Measurements from ENCODE around the gene RAPGEF3. TPM values are rescaled to one million over a fixed set of nuclear protein-coding genes. Genes with fewer than 3 reads are reported as not detected.

RAPGEF3 gene
- polyA plus RNA-seq, 1 experiment: 2.4 TPM

DNA sequence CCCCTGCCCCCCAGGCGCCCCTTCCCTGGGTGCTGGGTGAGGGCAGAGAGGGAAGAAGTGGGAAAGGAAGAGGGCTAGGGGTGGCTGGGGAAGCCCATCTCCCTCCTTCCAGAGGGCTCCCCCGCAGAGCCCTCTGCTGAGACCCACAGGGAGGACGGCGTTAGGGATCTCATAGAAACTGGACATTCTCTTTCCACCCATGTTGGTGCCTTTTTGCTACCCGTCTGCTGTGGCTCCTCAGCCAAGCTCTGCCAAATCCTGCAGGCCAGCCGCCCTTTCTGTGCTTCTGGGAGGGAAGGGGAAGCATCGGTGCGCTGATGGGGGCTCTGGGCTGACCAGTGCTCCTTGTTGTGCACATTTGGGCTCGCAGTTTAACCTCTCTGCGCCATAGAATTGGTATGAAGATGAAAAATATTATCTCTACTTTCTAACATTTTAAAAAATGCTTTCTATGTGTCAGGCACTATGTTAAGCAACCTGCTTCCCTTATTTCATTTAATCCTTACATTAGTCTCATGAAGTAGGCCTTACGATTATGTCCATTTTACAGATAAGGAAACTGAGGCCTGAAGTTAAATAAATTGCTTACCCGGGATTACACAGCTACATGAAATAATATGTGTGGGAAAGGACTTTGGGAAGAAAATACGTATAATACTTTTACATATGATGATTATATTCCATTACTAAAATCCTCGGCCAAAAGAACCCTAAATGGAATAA lies 15.3 kb upstream of the RAPGEF3 start:
- ChIA-PET POLR2A (no interaction called here), CTCF (interaction anchor here (1.4 to 19.2 kb wide), 6 partner anchors 18 to 63 kb away, joined by 3 to 454 read pairs (median 122); partner anchors contain the start of genes ENDOU and RAPGEF3)
- H3K36me3 ChIP-seq (ENCODE audit: control insufficient read depth, insufficient read depth, low read length): no peaks in the 10 kb centered on the region
- peak overlapping the region; percentile 63 for H3K4me3 ChIP-seq (ENCODE audit: low read depth, low read length)
- TF ChIP-seq, protein P1, sequence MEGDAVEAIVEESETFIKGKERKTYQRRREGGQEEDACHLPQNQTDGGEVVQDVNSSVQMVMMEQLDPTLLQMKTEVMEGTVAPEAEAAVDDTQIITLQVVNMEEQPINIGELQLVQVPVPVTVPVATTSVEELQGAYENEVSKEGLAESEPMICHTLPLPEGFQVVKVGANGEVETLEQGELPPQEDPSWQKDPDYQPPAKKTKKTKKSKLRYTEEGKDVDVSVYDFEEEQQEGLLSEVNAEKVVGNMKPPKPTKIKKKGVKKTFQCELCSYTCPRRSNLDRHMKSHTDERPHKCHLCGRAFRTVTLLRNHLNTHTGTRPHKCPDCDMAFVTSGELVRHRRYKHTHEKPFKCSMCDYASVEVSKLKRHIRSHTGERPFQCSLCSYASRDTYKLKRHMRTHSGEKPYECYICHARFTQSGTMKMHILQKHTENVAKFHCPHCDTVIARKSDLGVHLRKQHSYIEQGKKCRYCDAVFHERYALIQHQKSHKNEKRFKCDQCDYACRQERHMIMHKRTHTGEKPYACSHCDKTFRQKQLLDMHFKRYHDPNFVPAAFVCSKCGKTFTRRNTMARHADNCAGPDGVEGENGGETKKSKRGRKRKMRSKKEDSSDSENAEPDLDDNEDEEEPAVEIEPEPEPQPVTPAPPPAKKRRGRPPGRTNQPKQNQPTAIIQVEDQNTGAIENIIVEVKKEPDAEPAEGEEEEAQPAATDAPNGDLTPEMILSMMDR (IDR thresholded peaks at IDR 0.05; ENCODE audit: insufficient read depth, low read depth, low read length): 0 out of 2 replicates have a peak, but pooled peaks have one; percentile 0
- DNase-seq (ENCODE audit: low read depth): no peak
- H3K27me3 ChIP-seq (ENCODE audit: control insufficient read depth, insufficient read depth, low read length): no peaks in the 10 kb centered on the region; the same call in 1 of the 2 replicates

DNA sequence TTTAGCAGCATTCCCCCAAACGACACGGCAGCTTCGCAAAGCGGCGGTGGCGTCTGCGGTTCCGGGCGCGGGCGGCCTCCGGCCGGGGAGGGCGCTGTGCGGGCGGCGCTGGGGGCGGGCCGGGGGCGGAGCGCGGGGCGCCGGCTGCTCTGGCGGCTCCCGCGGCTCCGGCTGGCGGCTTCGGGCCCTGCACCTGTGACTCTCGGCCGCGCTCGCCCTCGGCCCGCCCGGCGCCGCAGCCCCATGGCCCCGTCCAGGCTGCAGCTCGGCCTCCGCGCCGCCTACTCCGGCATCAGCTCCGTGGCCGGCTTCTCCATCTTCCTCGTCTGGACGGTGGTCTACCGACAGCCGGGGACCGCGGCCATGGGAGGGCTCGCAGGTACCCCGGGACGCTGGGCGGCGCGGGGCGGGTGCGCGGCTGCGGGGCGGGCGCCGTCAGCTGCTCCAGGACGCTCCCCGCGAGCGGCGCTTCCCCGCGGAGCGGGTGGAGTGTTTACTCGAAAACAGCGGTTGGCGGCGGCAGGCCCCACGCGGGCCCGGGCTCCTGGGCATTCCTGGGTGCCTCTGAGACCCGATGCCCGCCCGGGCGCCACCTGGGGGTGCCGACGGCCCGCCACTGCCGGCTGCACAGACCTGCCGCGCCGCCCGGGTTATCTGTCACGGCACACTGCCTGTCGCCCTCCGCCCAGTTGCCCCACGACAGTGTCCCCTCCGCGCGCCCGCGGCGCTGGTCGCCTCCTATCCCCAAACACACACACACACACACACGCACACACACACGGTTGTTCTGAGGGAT lies 14.6 kb upstream of the RAPGEF3 start, which contains the start of gene SLC48A1:
Gene SLC48A1 (plus strand): TSS at position 177 of the 796 bp plus-strand sequence. CDS start 67 bp downstream, at position 244.
- Histone ChIP-seq H3K27me3 (ENCODE audit: control insufficient read depth, insufficient read depth, low read length) (no peaks in the 10 kb centered on the region; the same call in 1 of the 2 replicates), H3K4me3 (ENCODE audit: low read depth, low read length) (peak within 1 kb of the TSS; percentile 63), H3K36me3 (ENCODE audit: control insufficient read depth, insufficient read depth, low read length) (no peaks in the 10 kb centered on the region)
- CTCF ChIA-PET: interaction anchor here (0.9 to 19.2 kb wide), 13 partner anchors 13 to 174 kb away, joined by 3 to 454 read pairs (median 5); partner anchors contain the start of genes ENDOU, RAPGEF3 and RPAP3
- no peak for DNase-seq (ENCODE audit: low read depth)
- TF ChIP-seq, protein P1 (IDR thresholded peaks at IDR 0.05; ENCODE audit: insufficient read depth, low read depth, low read length): peak; percentile 37
- POLR2A ChIA-PET: no interaction called here

DNA sequence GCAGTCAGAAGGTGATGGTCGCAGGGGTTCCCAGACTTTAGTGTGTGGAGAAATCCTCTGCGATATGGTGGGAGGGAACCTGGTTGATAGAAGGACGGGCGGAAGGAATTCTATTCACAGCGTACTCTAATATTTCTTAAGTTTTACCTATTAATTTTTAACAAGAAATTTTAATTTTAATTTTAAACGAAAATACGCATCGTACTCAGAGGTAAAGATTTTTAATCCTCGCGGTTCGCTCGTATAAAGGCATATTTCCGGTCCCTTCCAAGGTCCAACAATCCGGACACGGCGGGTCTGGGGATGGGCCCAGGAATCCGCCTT lies 14.0 kb upstream of the RAPGEF3 start:
- Histone ChIP-seq H3K36me3 (ENCODE audit: control insufficient read depth, insufficient read depth, low read length) (no peaks in the 10 kb centered on the region), H3K4me3 (ENCODE audit: low read depth, low read length) (peak overlapping the region; percentile 63), H3K27me3 (ENCODE audit: control insufficient read depth, insufficient read depth, low read length) (no peaks in the 10 kb centered on the region; the same call in 1 of the 2 replicates)
- CTCF ChIA-PET: interaction anchor here (0.6 to 19.2 kb wide), 12 partner anchors 12 to 174 kb away, joined by 3 to 454 read pairs (median 4); partner anchors contain the start of genes ENDOU, RAPGEF3 and RPAP3
- no peak for DNase-seq (ENCODE audit: low read depth)
- POLR2A ChIA-PET: no interaction called here
- TF ChIP-seq, protein P1 (IDR thresholded peaks at IDR 0.05; ENCODE audit: insufficient read depth, low read depth, low read length): no peak

DNA sequence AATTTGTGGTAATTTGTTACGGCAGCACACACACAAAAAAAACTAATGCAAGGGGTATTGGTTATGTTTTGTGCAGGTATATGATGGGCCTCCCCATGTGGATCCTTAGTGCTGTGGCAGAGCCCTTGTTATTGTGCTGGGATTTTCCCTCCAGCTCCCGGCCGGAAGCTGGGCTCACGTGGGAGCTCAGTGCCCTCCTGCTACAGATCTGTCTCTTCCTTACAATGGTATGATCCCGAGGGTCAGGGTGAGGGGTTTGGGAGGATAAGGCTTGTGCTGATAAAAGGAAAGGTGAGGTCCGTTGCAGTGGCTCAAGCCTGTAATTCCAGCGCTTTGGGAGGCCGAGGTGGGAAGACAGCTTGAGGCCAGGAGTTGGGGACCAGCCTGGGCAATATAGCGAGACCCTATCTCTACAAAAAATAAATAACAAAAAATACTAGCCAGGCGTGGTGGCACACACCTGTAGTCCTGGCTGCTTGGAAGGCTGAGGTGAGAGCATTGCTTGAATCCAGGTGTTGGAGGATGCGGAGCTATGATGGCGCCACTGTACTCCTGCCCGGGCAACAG lies 13.5 kb upstream of the RAPGEF3 start:
- ChIA-PET CTCF (interaction anchor here (0.6 to 19.2 kb wide), 9 partner anchors 12 to 175 kb away, joined by 3 to 454 read pairs (median 5); partner anchors contain the start of genes ENDOU, RAPGEF3 and RPAP3), POLR2A (no interaction called here)
- Histone ChIP-seq H3K27me3 (ENCODE audit: control insufficient read depth, insufficient read depth, low read length) (no peaks in the 10 kb centered on the region; the same call in 1 of the 2 replicates), H3K4me3 (ENCODE audit: low read depth, low read length) (no peak overlapping the region), H3K36me3 (ENCODE audit: control insufficient read depth, insufficient read depth, low read length) (no peaks in the 10 kb centered on the region)
- DNase-seq (ENCODE audit: low read depth): no peak
- TF ChIP-seq, protein P1 (IDR thresholded peaks at IDR 0.05; ENCODE audit: insufficient read depth, low read depth, low read length): no peak
